Measurements from ENCODE around the gene CAMK1D.

- TF ChIP-seq IRF3 (IDR thresholded peaks at IDR 0.05; ENCODE audit: low read depth, low read length) = no peak
- TF ChIP-seq CTCF (IDR thresholded peaks at IDR 0.05) = no peak
- no peak for TF ChIP-seq FOXM1 (IDR thresholded peaks at IDR 0.05; ENCODE audit: low read depth)
- no peak for TF ChIP-seq ZBTB33 (IDR thresholded peaks at IDR 0.05; ENCODE audit: borderline replicate concordance, low read depth)
- TF ChIP-seq REST (IDR thresholded peaks at IDR 0.05; ENCODE audit: low read depth, low read length) = no peak
- no peak for TF ChIP-seq RFX5 (IDR thresholded peaks at IDR 0.05; ENCODE audit: low read length)
Measured at GRCh38 chr10:12710157-12710556, 360.8 kb downstream of the CAMK1D start.

Measured in SK-N-SH (cell line).